HG03571 (cell line): ENCODE measurements around the gene EYS.

Source experiments
- ATAC-seq: cut with Tn5 transposase; IDR thresholded peaks from one replicate; pipeline ENCODE4 v1.9.1; 2021; ENCODE audit not compliant: unreplicated experiment

The EYS gene

DNA sequence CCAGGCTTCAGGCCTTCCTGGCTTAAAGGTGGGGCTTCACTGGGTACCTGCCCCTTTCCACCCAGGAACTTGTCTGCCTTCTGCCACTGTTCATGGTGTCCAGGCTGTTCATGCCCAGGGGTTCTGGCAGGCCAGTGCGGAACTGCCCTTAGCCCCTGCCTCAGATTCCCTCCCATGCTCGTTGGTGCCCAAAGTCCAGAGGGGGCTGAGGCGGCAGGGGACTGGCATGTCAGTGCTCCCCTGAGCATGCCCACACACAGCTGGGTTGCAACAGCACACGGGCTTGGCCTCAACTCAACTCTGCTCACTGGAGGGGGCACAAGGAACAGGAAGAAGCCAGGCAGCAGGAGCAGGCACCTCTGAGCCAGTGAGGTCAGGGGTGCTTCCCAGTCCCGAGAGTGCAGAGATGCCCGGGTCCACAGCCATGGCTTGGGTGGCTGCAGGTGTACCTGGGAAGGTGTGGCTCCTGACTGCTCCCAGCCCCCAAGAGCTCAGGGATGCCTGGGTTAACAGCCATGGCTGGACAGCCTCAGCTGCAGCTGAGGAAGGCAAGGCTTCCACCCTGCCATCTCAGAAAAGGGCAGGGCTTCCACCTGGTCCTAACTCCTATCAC lies 845.9 kb downstream of the EYS start:
- ATAC-seq = no peak

DNA sequence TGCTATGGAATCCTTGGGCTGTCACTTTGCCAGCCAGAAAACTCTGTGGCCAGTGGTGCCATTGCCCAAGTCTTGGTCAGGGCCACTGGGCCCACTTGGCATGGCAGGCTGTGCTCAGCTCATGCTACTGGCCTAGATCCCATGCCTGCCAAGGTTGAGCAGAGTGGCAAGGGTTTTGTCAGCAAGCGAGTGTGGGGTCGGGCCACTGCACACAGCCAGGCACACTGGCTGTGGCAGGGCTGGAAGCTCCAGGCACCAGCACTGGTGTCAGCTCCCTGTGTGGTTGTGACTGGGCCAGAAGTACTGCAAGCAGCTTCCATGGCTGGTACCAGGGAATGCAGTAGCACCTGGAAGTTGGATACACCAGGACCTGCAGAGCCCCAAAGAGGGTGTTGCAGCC lies 846.8 kb downstream of the EYS start:
- no peak for ATAC-seq

DNA sequence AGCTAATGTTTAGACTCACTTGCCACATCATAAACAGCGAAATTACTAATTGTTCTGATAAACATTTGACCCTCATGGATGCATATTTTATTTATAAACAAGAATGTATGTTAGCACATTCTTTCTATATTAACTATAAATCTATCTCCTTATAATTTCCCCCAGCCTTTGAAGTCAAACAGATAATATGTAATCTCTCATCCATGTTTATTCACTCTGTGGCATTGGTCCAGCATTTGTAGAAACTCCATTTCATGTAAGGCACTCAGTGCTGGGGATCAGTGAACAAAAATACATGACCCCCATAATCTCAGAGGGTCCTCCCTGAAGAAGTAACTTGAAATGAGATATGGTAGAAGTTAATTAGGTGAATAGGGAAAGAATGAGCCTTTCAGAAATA lies 856.9 kb downstream of the EYS start:
- no peak for ATAC-seq

DNA sequence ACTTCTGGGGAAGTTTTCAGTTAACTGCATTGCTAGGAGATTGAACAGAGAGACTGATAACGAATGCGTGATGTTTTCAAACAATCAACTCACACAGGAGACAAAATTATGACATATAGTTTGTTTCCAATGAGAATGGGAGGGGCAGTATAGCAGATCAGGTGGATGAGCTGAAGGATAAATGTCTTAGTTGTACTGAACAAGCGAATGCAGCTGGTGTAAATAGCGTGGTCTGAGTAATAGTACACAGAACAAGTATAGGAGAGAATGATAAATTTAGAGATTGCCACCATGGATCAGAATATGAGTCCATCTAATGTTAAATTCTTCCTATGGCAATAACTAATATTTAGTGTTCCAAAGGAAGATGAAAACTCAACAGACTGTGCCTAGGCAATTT lies 858.6 kb downstream of the EYS start:
- no peak for ATAC-seq

DNA sequence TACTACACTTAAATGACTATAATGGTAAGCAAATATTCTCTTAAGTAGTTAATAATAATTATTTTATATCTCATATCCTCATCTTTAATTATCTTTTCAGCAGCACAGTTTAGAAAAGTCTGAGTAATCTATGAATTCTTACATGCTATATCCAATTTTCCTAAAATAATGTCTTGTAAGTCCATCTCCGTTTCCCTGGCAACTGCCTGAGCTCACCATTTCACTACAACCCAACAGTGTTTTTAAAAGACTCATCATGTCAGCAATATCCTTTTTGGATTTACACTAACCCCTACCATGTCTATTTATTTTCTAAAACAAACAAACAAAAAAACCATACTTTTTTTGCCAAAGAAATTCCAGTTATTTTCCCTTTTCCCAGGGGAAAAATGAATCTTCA lies 859.6 kb downstream of the EYS start:
- ATAC-seq = no peak

DNA sequence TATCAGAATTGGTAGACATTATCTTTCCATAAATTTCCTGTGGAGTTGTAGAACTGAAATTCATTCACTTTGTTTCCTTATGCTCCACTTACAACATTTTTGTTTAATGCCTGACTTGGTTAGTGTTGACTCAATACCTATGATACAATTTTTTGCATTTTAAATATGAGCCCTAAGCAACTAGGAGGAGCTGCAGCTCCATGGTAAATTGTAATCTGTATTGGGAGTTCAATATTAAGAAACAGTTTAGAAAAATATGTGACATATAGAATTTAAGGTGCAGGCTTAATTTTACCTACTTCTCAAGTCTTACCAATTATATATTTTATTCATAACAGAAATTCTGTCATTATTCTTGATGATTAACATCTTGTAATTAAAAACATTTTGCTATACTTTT lies 868.3 kb downstream of the EYS start:
- ATAC-seq = no peak

DNA sequence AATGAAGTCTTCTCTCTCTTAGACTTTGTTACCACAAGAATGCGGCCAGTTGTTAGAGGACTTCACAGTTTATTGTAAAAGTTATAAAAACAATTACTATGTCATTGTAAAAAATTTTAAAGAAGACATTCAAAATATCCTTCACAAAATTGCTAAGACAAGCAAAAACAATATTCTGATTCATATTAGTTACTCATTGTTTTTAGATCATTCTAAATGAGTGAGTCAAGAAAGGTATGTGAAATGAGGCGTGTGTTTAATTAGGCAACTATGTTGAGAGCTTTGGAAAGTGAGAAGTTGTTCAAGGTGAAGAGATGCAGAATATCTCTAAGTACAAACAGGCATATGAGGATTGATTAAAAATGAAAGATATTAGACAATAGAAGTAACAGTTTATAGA lies 875.3 kb downstream of the EYS start:
- no peak for ATAC-seq

DNA sequence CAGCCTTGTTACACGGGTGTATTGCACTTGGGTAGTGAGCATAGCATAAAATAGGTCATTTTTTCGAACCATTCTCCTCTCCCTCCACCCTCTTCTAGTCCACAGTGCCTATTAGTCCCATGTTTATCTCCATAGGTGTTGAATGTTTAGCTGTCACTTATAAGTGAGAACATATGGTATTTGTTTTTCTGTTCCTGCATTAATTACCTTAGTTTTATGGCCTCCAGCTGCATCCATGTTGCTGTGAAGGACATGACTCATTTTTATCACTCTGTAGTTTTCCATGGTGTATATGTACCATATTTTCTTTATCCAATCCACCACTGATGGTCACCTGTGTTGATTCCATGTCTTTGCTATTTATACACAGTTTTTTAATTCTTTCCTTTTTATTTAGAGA lies 889.5 kb downstream of the EYS start:
- no peak for ATAC-seq

DNA sequence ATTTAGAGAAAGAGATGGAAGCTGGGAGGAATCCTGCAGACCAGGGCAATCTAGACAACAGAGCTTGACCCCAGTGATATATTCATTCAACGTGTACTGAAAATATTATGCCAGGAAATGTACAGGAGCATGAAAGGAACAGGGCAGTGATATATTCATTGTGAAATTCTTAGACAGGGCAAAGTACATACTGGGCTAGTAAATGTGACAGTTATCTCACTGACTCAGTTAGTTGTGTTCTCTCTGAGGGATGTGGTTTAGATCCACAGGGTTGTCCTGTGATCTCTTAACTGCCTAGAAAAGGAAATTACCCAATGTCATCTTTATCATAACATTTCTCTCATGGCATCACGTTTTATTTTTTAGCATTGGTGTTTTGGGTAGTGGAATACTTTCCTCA lies 891.3 kb downstream of the EYS start:
- no peak for ATAC-seq

DNA sequence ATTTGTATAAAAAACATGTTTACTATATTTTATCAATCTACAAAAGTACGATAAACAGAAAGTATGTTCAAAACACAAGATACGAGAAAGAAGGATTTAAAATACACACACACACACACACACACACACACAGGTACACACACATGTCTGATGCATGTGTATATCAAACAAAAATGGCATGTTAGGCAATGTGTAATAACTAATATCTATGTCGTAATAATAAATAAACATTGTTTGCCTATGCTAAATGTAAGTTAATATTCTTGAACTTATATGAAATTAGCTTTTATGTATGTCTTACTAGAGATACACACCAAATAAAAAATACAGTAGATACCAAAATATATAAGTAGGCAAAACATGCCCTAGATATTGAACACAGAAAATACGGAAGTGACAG lies 894.9 kb downstream of the EYS start:
- no peak for ATAC-seq

DNA sequence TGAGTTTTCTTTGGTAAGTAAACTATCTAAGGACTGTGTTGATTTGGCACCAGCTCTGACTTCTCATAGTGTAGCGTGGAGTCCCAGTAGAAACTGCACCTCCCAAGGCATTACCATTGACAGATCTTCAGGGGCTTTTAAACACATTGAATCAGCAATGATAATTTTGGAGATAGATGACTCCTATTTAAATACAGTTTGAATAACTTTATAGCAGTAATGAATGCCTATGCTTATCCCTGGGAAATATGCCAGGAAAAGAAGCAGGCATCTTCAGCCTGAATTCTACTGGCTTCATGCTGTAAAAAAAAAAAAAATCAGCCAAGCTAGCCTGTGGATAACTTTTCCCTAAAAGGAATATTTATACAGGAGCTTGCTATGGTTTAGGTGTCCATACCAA lies 895.9 kb downstream of the EYS start:
- no peak for ATAC-seq

DNA sequence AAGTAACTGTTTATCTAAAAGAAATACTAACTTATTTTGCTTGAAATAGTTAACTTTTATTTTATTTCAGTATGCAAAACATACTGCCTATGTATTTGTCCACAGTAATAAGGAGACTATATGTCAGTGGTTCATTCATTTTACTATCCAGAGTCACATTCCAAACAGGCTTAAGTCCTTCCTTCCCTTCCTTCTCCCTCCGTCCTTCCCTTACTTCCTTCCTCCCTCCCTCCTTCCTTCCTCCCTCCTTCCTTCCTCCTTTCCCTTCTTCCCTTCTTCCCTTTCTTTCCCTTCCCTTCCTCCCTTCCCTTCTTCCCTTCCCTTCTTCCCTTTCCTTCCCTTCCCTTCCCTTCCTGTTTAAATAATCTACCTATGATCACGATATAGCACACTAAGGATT lies 899.2 kb downstream of the EYS start:
- ATAC-seq = no peak

DNA sequence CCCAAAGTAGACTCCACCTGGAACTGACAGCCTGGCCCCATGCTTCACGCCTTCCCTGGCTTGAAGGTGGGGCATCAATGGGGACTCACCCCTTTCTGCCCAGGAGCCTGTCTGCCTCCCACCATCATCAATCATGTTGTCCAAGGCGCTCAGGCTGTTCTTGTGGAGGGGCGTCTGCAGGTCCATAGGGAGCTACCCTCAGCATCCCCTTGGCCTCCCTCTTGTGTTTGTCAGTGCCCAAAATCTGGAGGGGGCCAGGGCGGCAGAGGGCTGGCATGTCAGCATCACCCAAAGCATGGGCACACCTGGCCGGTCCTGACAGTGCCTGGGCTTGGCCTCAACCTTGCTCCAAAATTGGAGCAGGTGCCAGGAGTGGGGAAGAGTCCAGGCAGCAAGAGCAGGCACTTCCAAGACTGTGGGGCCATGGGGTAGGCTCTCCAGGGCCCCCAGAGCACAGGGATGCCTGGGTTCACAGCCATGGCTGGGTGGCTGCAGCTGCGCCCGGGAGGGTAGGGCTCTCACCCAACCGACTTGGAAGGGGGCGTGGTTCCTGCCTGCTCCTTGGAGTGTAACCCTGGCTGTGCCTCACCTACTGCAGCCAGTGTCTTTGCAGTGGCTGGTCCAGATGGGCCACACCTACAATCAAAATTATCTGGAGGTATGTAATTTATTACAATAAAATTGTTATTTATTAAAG lies 903.4 kb downstream of the EYS start:
- ATAC-seq = no peak

DNA sequence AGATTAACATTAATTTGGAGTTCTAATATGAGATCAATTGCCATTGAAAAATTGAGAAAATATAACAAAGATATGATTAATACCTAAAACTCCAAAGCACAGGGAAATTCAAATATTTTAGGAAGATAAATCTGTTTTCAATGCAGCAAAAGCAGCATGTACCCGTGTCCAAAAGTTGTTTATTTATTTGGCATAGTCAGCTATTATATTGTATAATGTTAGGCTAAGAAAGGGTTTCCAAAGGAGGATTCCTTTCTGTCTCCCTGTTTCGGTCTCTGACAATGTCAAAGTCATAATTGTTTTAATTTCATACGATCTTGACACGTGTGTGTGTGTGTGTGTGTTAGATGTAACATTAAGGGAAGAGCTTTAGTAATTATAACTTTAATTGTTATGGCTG lies 914.5 kb downstream of the EYS start:
- ATAC-seq = no peak

DNA sequence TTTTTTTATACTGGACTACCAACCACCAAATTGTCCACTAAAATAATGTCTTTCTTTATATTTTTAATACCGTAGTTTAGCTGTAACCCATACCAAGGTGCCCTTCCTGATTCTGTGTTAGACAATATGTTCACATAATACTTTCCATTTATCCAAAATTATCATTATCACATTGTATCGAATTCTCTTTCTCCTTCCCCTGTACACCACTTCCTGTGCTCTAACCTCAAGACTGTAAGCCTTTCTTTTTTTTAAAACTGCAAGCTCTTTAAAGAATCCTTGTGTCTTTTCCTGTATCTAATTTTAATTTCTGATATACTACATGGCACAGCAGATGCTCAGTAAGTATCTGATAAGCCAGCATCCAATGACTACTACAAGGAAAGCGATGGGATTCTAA lies 917.5 kb downstream of the EYS start:
- ATAC-seq = no peak

DNA sequence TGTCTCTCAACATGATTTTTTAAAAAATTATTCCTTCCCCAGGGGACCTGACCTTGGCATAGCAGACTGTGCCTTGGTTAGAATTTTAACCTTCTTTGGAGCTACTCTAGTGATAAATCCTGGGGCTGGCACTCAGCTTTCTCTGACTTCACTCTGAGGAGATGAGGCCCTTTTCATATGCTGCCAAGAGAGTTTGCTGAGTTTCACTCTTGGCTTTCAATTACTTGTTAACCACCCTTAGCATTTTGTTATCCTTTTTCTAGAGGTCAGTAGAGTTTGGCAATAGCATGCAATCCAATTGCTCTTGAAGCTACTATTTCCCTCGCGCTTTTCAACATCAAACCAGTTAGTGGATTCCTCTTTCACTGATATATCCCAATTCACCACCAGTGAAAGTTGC lies 920.3 kb downstream of the EYS start:
- no peak for ATAC-seq

DNA sequence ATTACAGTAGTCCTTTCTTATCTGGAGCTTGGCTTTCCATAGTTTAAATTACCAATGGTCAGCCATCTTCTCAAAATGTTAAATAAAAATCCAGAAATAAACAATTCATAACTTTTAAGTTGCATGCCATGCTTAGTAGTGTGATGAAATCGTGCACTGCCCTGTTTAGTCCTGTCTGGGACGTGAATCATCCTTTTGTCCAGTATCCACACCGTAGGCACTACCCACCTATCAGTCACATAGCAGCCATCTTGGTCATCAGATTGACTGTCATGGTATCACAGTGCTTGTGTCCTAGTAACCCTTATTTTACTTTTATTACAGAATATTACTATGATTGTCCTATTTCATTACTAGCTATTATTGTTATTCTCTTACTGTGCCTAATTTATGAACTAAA lies 924.1 kb downstream of the EYS start:
- ATAC-seq = no peak

DNA sequence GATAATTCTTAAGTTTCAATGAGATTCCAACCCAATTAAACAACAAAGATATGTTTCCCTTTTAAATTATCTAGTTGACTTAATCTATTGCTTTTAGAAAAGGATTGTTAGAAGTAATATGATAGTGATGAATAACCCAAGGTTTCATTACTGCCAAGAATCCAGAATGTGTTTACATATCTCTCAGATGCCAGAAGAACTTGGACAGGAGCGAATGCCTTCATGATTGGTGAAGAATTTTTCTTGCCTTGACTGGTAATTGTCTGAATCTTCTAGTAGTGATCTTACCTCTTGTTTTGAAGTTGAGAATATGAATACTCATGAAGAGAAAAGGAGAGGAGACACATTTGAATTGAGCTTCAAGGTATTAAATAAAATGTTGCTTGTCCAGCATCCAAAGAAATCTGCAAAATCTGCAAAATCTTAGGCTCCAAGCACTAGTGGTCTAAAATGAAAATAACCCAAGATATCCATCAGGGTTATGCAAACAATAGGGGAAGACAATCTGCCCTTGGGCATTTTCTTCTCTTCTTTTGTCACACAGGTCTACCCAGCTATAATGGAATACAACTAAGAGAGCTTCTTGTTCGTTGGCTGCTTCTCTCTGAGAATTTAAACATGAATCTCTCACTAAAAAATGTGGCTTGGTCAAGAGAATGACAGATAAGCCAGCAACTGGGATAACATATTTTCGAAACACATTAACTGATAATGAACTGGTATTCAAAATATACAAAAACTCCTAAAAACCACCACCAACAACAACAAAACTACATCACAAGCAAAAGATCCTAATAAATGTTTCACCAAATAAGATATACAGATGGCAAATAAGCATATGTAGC lies 928.9 kb downstream of the EYS start:
- ATAC-seq = no peak

DNA sequence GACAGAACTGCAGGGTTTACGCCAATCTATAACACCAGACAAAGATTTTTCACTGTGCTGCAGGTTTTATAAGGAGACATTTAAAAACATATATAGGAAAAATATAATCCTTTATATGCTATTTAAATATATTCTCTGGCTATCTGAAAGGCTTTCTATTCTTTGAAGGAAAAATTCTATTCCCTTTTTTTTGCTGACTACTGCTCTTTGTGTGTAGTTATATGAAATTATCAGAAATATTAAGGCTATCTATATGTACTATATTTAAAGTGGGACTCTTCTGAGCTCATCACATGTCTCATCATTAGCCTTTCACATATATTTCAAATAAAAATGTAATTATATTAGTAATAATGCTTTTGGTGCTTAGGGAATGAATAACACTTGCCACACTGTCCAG lies 930.7 kb downstream of the EYS start:
- ATAC-seq = no peak

DNA sequence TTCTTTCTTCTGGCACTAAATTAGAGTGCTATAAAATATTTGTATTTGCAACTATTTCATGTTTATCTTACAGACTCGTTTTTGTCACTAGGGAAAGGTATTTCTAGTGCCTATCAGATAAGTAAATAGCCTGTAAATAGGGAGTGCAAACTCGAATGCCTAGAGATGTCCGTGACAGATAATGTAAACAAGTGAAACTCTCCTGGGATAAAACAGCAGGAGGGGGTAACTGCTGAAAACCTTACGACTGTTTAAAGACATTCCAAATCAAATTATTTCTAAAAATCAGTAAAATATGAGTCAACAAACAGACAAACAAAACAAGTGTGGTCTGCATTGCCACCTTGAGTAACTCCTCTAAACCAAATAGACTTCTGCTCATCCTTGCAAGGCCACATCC lies 932.1 kb downstream of the EYS start:
- ATAC-seq = no peak

DNA sequence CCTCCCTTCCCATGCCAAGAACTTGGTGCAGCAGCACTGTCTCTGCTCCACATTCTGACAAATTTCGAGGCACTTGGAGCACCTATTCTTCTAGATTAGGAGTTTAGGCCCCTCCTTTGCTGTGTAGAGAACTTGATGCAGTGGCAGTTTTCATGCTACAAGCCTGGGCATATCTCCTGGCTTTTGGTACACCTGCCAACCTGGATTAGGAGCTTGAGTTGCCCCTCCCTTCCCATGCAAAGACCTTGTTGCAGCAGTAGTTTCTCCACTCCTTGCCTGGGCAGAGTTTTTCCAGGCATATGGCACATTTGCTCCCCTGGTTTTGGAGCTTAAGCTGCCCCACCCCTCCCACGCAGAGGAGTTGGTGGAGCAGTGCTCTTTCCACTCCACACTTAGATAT lies 956.1 kb downstream of the EYS start:
- ATAC-seq = no peak

DNA sequence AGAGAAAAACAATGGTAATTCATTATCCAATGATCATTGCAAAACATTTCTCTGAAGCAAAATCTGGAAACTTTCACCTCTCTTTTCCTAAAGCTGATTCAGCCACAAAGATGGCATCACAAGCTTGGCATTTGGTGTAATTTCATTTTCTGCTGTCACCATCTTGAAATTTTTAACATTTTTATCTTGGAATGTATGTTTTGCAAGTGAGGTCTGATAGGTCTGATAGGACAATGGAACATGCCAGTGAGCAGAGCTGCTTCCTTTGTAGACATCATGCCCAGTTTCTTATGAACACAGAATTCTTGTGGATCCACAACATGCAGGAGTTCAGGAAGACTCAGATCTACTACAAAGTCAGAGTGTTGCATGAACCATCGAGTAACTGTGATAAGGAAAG lies 969.6 kb downstream of the EYS start:
- no peak for ATAC-seq
